Measurements from ENCODE around the gene C7orf33.

C7orf33 gene

GRCh38 chr7:148615085-148615730 is 24.6 kb downstream of the C7orf33 start:
- Histone ChIP-seq H3K27me3 (no peaks in the 10 kb centered on the region), H3K9me3 (replicated peaks in 1 of 11) (peaks cover 28 to 37% (median 32%) of the 10 kb centered on the region in 11 experiments), H4K20me1 (no peaks in the 10 kb centered on the region), H3K36me3 (peaks cover 0 to 3% (median 0%) of the 10 kb centered on the region in 11 experiments; a peak in 1 of 22 replicates), H3K4me2 (0 out of 22 replicates have a peak overlapping the region, but pooled peaks of 1 of the 11 experiments have one; percentile 0), H3K27ac (no peak overlapping the region), H3K4me3 (no peak overlapping the region), H3K9ac (no peak overlapping the region), H3K4me1 (peaks cover 0 to 2% (median 0%) of the 10 kb centered on the region in 10 experiments; a peak in 3 of 20 replicates)
- no peak for TF ChIP-seq Cebpa-rat (IDR thresholded peaks at IDR 0.05)

- H3K27me3 ChIP-seq, result no peaks in the 10 kb centered on the region
- H3K9ac ChIP-seq, result no peak overlapping the region
- peak overlapping the region in 4 of 11 experiments; percentile 0 to 49 (median 18); a peak in 6 of 22 replicates for H3K4me2 ChIP-seq
- H3K9me3 ChIP-seq (replicated peaks in 1 of 11), result peaks cover 28 to 36% (median 31%) of the 10 kb centered on the region in 11 experiments
- TF ChIP-seq Cebpa-rat (IDR thresholded peaks at IDR 0.05), result no peak
- H3K36me3 ChIP-seq, result peaks cover 0 to 3% (median 0%) of the 10 kb centered on the region in 11 experiments; a peak in 1 of 22 replicates
- peaks cover 19 to 36% (median 29%) of the 10 kb centered on the region in 10 experiments for H3K4me1 ChIP-seq
- no peak overlapping the region for H3K27ac ChIP-seq
- H4K20me1 ChIP-seq, result no peaks in the 10 kb centered on the region
- H3K4me3 ChIP-seq, result no peak overlapping the region
Observed at GRCh38 chr7:148620749-148621359, 30.3 kb downstream of the C7orf33 start.

- Histone ChIP-seq H3K4me2 (no peak overlapping the region), H3K4me1 (peaks cover 19 to 36% (median 31%) of the 10 kb centered on the region in 10 experiments), H3K27ac (no peak overlapping the region), H3K27me3 (no peaks in the 10 kb centered on the region), H3K9me3 (replicated peaks in 1 of 11) (peaks cover 22 to 30% (median 25%) of the 10 kb centered on the region in 11 experiments), H3K9ac (no peak overlapping the region), H4K20me1 (no peaks in the 10 kb centered on the region), H3K36me3 (peaks cover 0 to 3% (median 0%) of the 10 kb centered on the region in 11 experiments; a peak in 1 of 22 replicates), H3K4me3 (no peak overlapping the region)
- TF ChIP-seq Cebpa-rat (IDR thresholded peaks at IDR 0.05), result no peak
Observed at GRCh38 chr7:148621563-148621962, 31.0 kb downstream of the C7orf33 start.

- H3K9ac ChIP-seq, result peak overlapping the region in 4 of 11 experiments; percentile 6 to 35 (median 20); a peak in 4 of 22 replicates
- H3K9me3 ChIP-seq (replicated peaks in 1 of 11), result peaks cover 8 to 16% (median 10%) of the 10 kb centered on the region in 11 experiments
- H3K4me2 ChIP-seq, result peak overlapping the region; percentile 21 to 69 (median 49); a peak in 21 of 22 replicates
Observed at GRCh38 chr7:148622887-148623585, 32.5 kb downstream of the C7orf33 start.

GRCh38 chr7:148623586-148624282 is 33.2 kb downstream of the C7orf33 start:
- Histone ChIP-seq H3K4me1 (peaks cover 21 to 51% (median 41%) of the 10 kb centered on the region in 10 experiments), H3K4me3 (no peak overlapping the region), H3K4me2 (peak overlapping the region; percentile 21 to 69 (median 49)), H3K27ac (peak overlapping the region in 6 of 11 experiments; percentile 10 to 54 (median 36); a peak in 6 of 22 replicates), H4K20me1 (no peaks in the 10 kb centered on the region), H3K9ac (peak overlapping the region in 4 of 11 experiments; percentile 6 to 35 (median 22); a peak in 3 of 22 replicates), H3K36me3 (no peaks in the 10 kb centered on the region), H3K9me3 (replicated peaks in 1 of 11) (peaks cover under 1 to 9% (median 3%) of the 10 kb centered on the region in 11 experiments; a peak in 15 of 22 replicates), H3K27me3 (no peaks in the 10 kb centered on the region)
- TF ChIP-seq Cebpa-rat (IDR thresholded peaks at IDR 0.05), result peak in 3 of 11 experiments; percentile 34 to 73 (median 70); a peak in 5 of 22 replicates

More at GRCh38 chr7:148622887-148623585, 32.5 kb downstream of the C7orf33 start:
- H3K4me3 ChIP-seq, result no peak overlapping the region
- H3K27ac ChIP-seq, result peak overlapping the region in 6 of 11 experiments; percentile 10 to 54 (median 36); a peak in 4 of 22 replicates
- peaks cover 19 to 46% (median 34%) of the 10 kb centered on the region in 10 experiments for H3K4me1 ChIP-seq
- H4K20me1 ChIP-seq, result no peaks in the 10 kb centered on the region
- TF ChIP-seq Cebpa-rat (IDR thresholded peaks at IDR 0.05), result no peak
- H3K36me3 ChIP-seq, result no peaks in the 10 kb centered on the region; a peak in 1 of 22 replicates
- no peaks in the 10 kb centered on the region for H3K27me3 ChIP-seq

GRCh38 chr7:148624735-148625134 is 34.2 kb downstream of the C7orf33 start:
- Histone ChIP-seq H3K9ac (no peak overlapping the region), H4K20me1 (no peaks in the 10 kb centered on the region), H3K27ac (peak overlapping the region in 4 of 11 experiments; percentile 0 to 54 (median 16); a peak in 2 of 22 replicates), H3K4me1 (peaks cover 21 to 61% (median 42%) of the 10 kb centered on the region in 10 experiments), H3K27me3 (no peaks in the 10 kb centered on the region), H3K9me3 (replicated peaks in 1 of 11) (0 out of 22 replicates have a peak, but pooled peaks cover 0 to 2% (median 0%) of the 10 kb centered on the region in 11 experiments), H3K4me3 (no peak overlapping the region), H3K36me3 (no peaks in the 10 kb centered on the region), H3K4me2 (peak overlapping the region in 3 of 11 experiments; percentile 33 to 56 (median 49); a peak in 3 of 22 replicates)
- TF ChIP-seq Cebpa-rat (IDR thresholded peaks at IDR 0.05), result no peak

- Histone ChIP-seq H3K4me2 (no peak overlapping the region), H3K9ac (no peak overlapping the region), H3K4me1 (peaks cover 21 to 64% (median 42%) of the 10 kb centered on the region in 10 experiments), H3K27ac (no peak overlapping the region), H3K27me3 (no peaks in the 10 kb centered on the region), H4K20me1 (no peaks in the 10 kb centered on the region), H3K9me3 (replicated peaks in 1 of 11) (peaks cover 0 to 6% (median 0%) of the 10 kb centered on the region in 11 experiments; a peak in 1 of 22 replicates), H3K36me3 (no peaks in the 10 kb centered on the region), H3K4me3 (no peak overlapping the region)
- no peak for TF ChIP-seq Cebpa-rat (IDR thresholded peaks at IDR 0.05)
Observed at GRCh38 chr7:148625342-148625741, 34.8 kb downstream of the C7orf33 start.

GRCh38 chr7:148626828-148627227 is 36.3 kb downstream of the C7orf33 start:
- H3K27me3 ChIP-seq, result no peaks in the 10 kb centered on the region
- no peak overlapping the region for H3K9ac ChIP-seq
- H3K9me3 ChIP-seq (replicated peaks in 1 of 11), result peaks cover 0 to 6% (median 0%) of the 10 kb centered on the region in 11 experiments; a peak in 1 of 22 replicates
- H3K36me3 ChIP-seq, result no peaks in the 10 kb centered on the region
- H4K20me1 ChIP-seq, result no peaks in the 10 kb centered on the region
- peak overlapping the region in 2 of 11 experiments; percentile 25 to 33; a peak in 4 of 22 replicates for H3K4me2 ChIP-seq
- no peak overlapping the region for H3K4me3 ChIP-seq
- H3K4me1 ChIP-seq, result peaks cover 21 to 62% (median 39%) of the 10 kb centered on the region in 10 experiments
- H3K27ac ChIP-seq, result no peak overlapping the region
- no peak for TF ChIP-seq Cebpa-rat (IDR thresholded peaks at IDR 0.05)
